Type B pancreatic cell (in vitro differentiated cells): ENCODE data around the gene C2orf66. TPM values are rescaled to one million over a fixed set of nuclear protein-coding genes. Genes with fewer than 3 reads are reported as not detected.
A peak's percentile ranks its signal among the peaks of the same experiment; 100 is the strongest.

Experiments used
- DNase-seq: peaks from one replicate; pipeline ENCODE4 v3.0.0; 2021; ENCODE audit warnings: mixed read lengths; ENCODE audit not compliant: unreplicated experiment; ENCODE audit errors: extremely low spot score
- H3K27ac Mint-ChIP-seq: 2 replicates; pipeline ENCODE4 v1.8.0; 2021; ENCODE audit warnings: mild to moderate bottlenecking, mixed read lengths
- H3K27me3 Mint-ChIP-seq: 2 replicates; pipeline ENCODE4 v1.8.0; 2021; ENCODE audit warnings: mixed read lengths
- H3K36me3 Mint-ChIP-seq: 2 replicates; pipeline ENCODE4 v1.8.0; 2021; ENCODE audit warnings: mixed read lengths
- H3K4me1 Mint-ChIP-seq: one replicate; pipeline ENCODE4 v1.8.0; 2021; ENCODE audit warnings: mixed read lengths; ENCODE audit not compliant: unreplicated experiment
- H3K4me3 Mint-ChIP-seq: 2 replicates; pipeline ENCODE4 v1.8.0; 2021; ENCODE audit warnings: mild to moderate bottlenecking, mixed read lengths
- H3K9me3 Mint-ChIP-seq: 2 replicates; pipeline ENCODE4 v1.8.0; 2021; ENCODE audit warnings: mixed read lengths
- total RNA-seq: library from RNA; stranded (reverse); gene quantifications from 2 replicates; pipeline ENCODE4 v1.2.1, GENCODE V29; 2021; ENCODE audit warnings: low replicate concordance
- TF ChIP-seq, protein P1 (sequence below): fragments of 200-600 bp; sonication (generic); conservative IDR thresholded peaks from 2 replicates; pipeline ENCODE4 v1.5.0; 2021; ENCODE audit warnings: antibody characterized with exemption, mild to moderate bottlenecking

Gene C2orf66
- total RNA-seq, 1 donor from 2014 or later = 0.29 TPM

DNA sequence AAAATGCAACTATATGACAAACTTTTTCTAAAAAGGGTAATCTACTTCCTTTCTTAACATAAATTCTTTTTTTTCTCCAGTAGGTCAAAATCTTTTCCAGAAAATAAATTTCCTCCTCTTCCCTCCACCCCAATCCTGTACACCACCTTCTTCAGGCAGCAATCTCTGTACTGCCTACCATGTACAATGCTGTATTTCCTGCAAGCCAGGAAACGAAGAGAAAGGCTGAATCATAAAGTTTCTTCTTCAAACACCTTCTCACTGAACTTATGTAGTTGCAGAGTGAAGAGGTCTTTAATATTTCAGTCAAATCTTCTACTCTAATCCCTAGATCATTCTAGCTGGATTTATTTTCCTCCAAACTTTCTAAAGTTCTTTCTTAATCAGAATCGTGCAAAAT, 18.2 kb upstream of the C2orf66 start:
- peaks cover 4% of the 10 kb centered on the region for H3K36me3 Mint-ChIP-seq
- no peaks in the 10 kb centered on the region for H3K4me1 Mint-ChIP-seq
- no peaks in the 10 kb centered on the region for H3K27me3 Mint-ChIP-seq
- H3K9me3 Mint-ChIP-seq = no peaks in the 10 kb centered on the region
- TF ChIP-seq, protein P1, sequence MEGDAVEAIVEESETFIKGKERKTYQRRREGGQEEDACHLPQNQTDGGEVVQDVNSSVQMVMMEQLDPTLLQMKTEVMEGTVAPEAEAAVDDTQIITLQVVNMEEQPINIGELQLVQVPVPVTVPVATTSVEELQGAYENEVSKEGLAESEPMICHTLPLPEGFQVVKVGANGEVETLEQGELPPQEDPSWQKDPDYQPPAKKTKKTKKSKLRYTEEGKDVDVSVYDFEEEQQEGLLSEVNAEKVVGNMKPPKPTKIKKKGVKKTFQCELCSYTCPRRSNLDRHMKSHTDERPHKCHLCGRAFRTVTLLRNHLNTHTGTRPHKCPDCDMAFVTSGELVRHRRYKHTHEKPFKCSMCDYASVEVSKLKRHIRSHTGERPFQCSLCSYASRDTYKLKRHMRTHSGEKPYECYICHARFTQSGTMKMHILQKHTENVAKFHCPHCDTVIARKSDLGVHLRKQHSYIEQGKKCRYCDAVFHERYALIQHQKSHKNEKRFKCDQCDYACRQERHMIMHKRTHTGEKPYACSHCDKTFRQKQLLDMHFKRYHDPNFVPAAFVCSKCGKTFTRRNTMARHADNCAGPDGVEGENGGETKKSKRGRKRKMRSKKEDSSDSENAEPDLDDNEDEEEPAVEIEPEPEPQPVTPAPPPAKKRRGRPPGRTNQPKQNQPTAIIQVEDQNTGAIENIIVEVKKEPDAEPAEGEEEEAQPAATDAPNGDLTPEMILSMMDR = no peak
- H3K4me3 Mint-ChIP-seq = no peak overlapping the region
- H3K27ac Mint-ChIP-seq = no peak overlapping the region
- DNase-seq = no peak

- no peak for DNase-seq
- Mint-ChIP-seq H3K27me3 (no peaks in the 10 kb centered on the region), H3K9me3 (peaks cover 11% of the 10 kb centered on the region), H3K4me1 (no peaks in the 10 kb centered on the region), H3K36me3 (no peaks in the 10 kb centered on the region), H3K27ac (peak overlapping the region; percentile 46), H3K4me3 (no peak overlapping the region)
- TF ChIP-seq, protein P1 = no peak
These were observed 14.8 kb upstream of the C2orf66 start for GRCh38 chr2:196823750-196824522.

DNA sequence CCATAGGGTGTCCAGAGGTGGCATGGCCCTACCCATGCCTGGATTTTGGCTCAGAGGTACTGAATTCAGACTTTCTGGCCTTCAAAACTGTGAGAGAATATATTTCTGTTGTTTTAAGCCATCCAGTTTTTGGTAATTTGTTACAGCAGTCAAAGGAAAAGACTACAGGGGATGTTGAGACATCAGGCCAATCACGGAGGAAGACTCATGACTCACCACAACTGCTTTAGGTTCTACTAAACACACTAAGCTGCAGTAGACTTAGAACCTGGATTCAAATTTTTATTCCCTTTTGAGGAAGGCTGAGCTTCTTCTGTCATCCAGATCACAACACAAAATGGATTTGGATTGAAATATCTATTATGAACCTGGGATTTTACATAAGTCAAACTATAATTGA, 12.0 kb upstream of the C2orf66 start:
- TF ChIP-seq, protein P1 = no peak
- Mint-ChIP-seq H3K27ac (no peak overlapping the region), H3K9me3 (peaks cover 18% of the 10 kb centered on the region), H3K36me3 (no peaks in the 10 kb centered on the region), H3K4me1 (no peaks in the 10 kb centered on the region), H3K27me3 (no peaks in the 10 kb centered on the region), H3K4me3 (no peak overlapping the region)
- DNase-seq = no peak

GRCh38 chr2:196808083-196808665, 981 bp downstream of the C2orf66 start:
- TF ChIP-seq, protein P1 = no peak
- DNase-seq = no peak
- Mint-ChIP-seq H3K27me3 (peaks cover 22% of the 10 kb centered on the region), H3K4me3 (no peak overlapping the region), H3K9me3 (no peaks in the 10 kb centered on the region), H3K27ac (no peak overlapping the region), H3K4me1 (no peaks in the 10 kb centered on the region), H3K36me3 (no peaks in the 10 kb centered on the region)

DNA sequence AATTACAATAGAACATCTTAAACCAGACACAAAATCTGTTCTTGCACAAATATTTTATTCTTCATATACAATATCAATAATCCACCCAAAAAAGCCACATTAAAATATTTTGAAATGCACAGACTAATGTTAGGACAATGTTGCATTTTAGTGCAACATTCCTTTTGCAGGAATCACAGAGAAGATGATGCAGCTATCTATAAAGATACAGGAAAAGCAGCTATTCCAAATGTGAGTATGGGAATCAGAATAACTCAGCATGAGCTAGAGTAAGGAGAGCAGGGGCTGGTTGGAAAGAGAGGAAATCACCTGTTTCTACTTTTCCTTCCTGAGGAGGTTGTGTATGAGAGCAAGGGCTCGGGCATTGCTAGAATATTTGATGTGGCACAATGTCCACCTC, 4.8 kb downstream of the C2orf66 start:
- Mint-ChIP-seq H3K9me3 (no peaks in the 10 kb centered on the region), H3K27me3 (peaks cover 12% of the 10 kb centered on the region), H3K4me3 (no peak overlapping the region), H3K27ac (no peak overlapping the region), H3K4me1 (peaks cover 2% of the 10 kb centered on the region), H3K36me3 (peaks cover 4% of the 10 kb centered on the region)
- DNase-seq = no peak
- TF ChIP-seq, protein P1 = no peak
